ENCODE measurements around the gene RAMAC.

RAMAC gene

DNA sequence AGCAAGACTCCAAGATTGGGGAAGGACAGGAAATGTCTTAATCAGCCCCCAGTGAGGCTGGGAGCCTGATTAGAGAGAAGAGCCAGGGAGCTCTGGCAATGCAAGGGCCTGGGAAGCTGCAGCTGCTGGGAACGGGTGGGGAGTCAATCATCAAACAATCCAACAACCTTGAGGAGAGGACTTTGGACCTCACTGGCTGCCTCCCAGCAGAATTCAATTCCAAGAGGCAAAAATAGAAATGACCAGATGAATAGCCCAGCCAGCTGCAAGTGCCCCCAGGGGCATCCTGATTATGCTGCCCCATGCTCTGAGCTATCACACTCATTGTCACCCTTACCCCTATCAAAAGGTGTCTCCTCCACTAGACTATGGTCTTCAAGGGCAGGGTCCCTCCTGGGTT lies 27.4 kb upstream of the RAMAC start:
- Histone ChIP-seq H3K27me3 (ENCODE audit: insufficient read depth, low read length, poor library complexity) (no peaks in the 10 kb centered on the region), H3K9me3 (ENCODE audit: insufficient read depth, low read length, severe bottlenecking) (no peaks in the 10 kb centered on the region), H3K4me1 (ENCODE audit: insufficient read depth, low read length) (no peaks in the 10 kb centered on the region), H3K4me2 (ENCODE audit: insufficient read depth, low read length) (no peak overlapping the region), H3K36me3 (ENCODE audit: insufficient read depth, low read length) (no peaks in the 10 kb centered on the region), H4K20me1 (ENCODE audit: insufficient read depth, low read length) (no peaks in the 10 kb centered on the region), H3K4me3 (ENCODE audit: low read depth in 1 of 2, low read length in 2 of 2) (no peak overlapping the region), H3K79me2 (ENCODE audit: insufficient read depth, low read length) (no peaks in the 10 kb centered on the region), H3K9ac (ENCODE audit: low read depth, low read length) (no peak overlapping the region), H2AFZ (ENCODE audit: low read depth, low read length) (no peak overlapping the region), H3K27ac (ENCODE audit: low read length) (no peak overlapping the region)
- DNase-seq (no peak), ATAC-seq (ENCODE audit: insufficient read depth, low read depth) (no peak)
- TF ChIP-seq, protein P1, sequence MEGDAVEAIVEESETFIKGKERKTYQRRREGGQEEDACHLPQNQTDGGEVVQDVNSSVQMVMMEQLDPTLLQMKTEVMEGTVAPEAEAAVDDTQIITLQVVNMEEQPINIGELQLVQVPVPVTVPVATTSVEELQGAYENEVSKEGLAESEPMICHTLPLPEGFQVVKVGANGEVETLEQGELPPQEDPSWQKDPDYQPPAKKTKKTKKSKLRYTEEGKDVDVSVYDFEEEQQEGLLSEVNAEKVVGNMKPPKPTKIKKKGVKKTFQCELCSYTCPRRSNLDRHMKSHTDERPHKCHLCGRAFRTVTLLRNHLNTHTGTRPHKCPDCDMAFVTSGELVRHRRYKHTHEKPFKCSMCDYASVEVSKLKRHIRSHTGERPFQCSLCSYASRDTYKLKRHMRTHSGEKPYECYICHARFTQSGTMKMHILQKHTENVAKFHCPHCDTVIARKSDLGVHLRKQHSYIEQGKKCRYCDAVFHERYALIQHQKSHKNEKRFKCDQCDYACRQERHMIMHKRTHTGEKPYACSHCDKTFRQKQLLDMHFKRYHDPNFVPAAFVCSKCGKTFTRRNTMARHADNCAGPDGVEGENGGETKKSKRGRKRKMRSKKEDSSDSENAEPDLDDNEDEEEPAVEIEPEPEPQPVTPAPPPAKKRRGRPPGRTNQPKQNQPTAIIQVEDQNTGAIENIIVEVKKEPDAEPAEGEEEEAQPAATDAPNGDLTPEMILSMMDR (IDR thresholded peaks at IDR 0.05; ENCODE audit: borderline replicate concordance, extremely low read depth, low read length, poor library complexity, severe bottlenecking), result no peak
- TF ChIP-seq EZH2 (IDR thresholded peaks at IDR 0.05; ENCODE audit: borderline replicate concordance, low read depth, low read length, severe bottlenecking), result no peak

DNA sequence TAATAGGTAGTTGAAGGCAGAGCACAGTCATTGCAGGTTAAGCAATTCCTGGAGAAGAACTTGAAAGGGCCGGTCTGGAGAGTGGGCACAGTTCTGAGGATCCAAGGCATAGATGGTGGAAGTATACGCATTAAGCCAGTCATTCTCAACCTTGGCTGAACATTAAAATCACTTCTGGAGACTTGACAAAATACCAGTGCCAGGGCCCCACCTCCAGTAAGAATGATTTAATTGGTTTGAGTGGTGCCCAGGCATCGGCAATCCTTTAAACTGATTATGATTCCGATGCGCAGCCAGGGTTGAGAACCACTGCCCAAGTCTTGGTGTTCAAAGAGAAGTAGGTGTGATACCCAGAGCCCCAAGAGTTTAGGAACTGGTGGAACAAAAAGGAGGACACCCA lies 26.6 kb upstream of the RAMAC start:
- Histone ChIP-seq H3K9ac (ENCODE audit: low read depth, low read length) (no peak overlapping the region), H3K79me2 (ENCODE audit: insufficient read depth, low read length) (no peaks in the 10 kb centered on the region), H3K9me3 (ENCODE audit: insufficient read depth, low read length, severe bottlenecking) (no peaks in the 10 kb centered on the region), H3K27ac (ENCODE audit: low read length) (no peak overlapping the region), H3K4me1 (ENCODE audit: insufficient read depth, low read length) (no peaks in the 10 kb centered on the region), H2AFZ (ENCODE audit: low read depth, low read length) (no peak overlapping the region), H4K20me1 (ENCODE audit: insufficient read depth, low read length) (no peaks in the 10 kb centered on the region), H3K27me3 (ENCODE audit: insufficient read depth, low read length, poor library complexity) (no peaks in the 10 kb centered on the region), H3K4me3 (ENCODE audit: low read depth in 1 of 2, low read length in 2 of 2) (no peak overlapping the region), H3K36me3 (ENCODE audit: insufficient read depth, low read length) (no peaks in the 10 kb centered on the region), H3K4me2 (ENCODE audit: insufficient read depth, low read length) (no peak overlapping the region)
- DNase-seq (no peak), ATAC-seq (ENCODE audit: insufficient read depth, low read depth) (no peak)
- TF ChIP-seq EZH2 (IDR thresholded peaks at IDR 0.05; ENCODE audit: borderline replicate concordance, low read depth, low read length, severe bottlenecking), result no peak
- TF ChIP-seq, protein P1 (IDR thresholded peaks at IDR 0.05; ENCODE audit: borderline replicate concordance, extremely low read depth, low read length, poor library complexity, severe bottlenecking), result no peak

DNA sequence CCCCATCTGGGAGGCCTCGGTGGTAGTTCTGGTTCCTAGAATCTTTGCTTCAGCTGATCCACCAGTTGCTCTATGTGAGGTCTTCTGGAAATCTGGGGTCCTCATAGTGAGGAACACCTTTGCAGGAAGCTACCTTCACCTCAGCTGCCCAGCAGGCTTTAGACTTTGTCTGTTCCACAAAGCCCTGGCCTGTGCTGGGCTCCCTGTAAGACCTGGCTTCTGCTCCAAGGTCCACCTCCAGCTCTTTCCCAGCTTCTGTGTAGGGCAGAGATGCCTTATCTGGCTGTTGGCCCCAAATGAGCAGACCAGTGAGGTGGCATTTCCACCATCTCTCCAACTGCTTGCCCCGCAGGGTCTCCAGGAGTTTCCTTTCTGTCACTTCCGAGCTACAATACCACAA lies 25.2 kb upstream of the RAMAC start:
- no peak for ATAC-seq (ENCODE audit: insufficient read depth, low read depth)
- Histone ChIP-seq H3K27ac (ENCODE audit: low read length) (no peak overlapping the region), H3K36me3 (ENCODE audit: insufficient read depth, low read length) (no peaks in the 10 kb centered on the region), H3K9ac (ENCODE audit: low read depth, low read length) (no peak overlapping the region), H3K9me3 (ENCODE audit: insufficient read depth, low read length, severe bottlenecking) (no peaks in the 10 kb centered on the region), H3K79me2 (ENCODE audit: insufficient read depth, low read length) (no peaks in the 10 kb centered on the region), H2AFZ (ENCODE audit: low read depth, low read length) (no peak overlapping the region), H3K27me3 (ENCODE audit: insufficient read depth, low read length, poor library complexity) (no peaks in the 10 kb centered on the region), H3K4me1 (ENCODE audit: insufficient read depth, low read length) (no peaks in the 10 kb centered on the region), H3K4me3 (ENCODE audit: low read depth in 1 of 2, low read length in 2 of 2) (no peak overlapping the region), H4K20me1 (ENCODE audit: insufficient read depth, low read length) (no peaks in the 10 kb centered on the region), H3K4me2 (ENCODE audit: insufficient read depth, low read length) (no peak overlapping the region)
- TF ChIP-seq EZH2 (IDR thresholded peaks at IDR 0.05; ENCODE audit: borderline replicate concordance, low read depth, low read length, severe bottlenecking), result no peak
- TF ChIP-seq, protein P1 (IDR thresholded peaks at IDR 0.05; ENCODE audit: borderline replicate concordance, extremely low read depth, low read length, poor library complexity, severe bottlenecking), result no peak
- no peak for DNase-seq

All from DND-41 (cell line).